Measurements from ENCODE around the gene INPP5F. TPM values are rescaled to one million over a fixed set of nuclear protein-coding genes. Genes with fewer than 3 reads are reported as not detected.

Gene INPP5F
- total and polyA plus RNA-seq, 12 donors, result 4.0 to 13.3 (median 6.4) TPM

GRCh38 chr10:119811122-119811521 lies 85.3 kb downstream of the INPP5F start:
- ATAC-seq (no peak), DNase-seq (no peak)
- no peak for TF ChIP-seq CTCF (IDR thresholded peaks at IDR 0.05)
- intact Hi-C loops (cut with DNase I), result loop anchor here in 1 of 10 donors (10.0 kb wide), 1 partner anchor 66 kb away; no protein-coding TSS in a partner anchor
- H3K4me1 ChIP-seq, result peaks cover 0 to 12% (median 0%) of the 10 kb centered on the region in 9 donors
- 73% methylated on average over 4 of the region's 4 CpGs for WGBS, 2 donors
- H3K27ac ChIP-seq, result no peak overlapping the region
- H3K9me3 ChIP-seq, result no peaks in the 10 kb centered on the region
- H3K4me3 ChIP-seq, result no peak overlapping the region
- H3K36me3 ChIP-seq, result peaks cover 0 to 45% (median 10%) of the 10 kb centered on the region in 9 donors
- H3K27me3 ChIP-seq, result no peaks in the 10 kb centered on the region

- no peaks in the 10 kb centered on the region for H3K9me3 ChIP-seq
- H3K36me3 ChIP-seq, result peaks cover 0 to 32% (median 10%) of the 10 kb centered on the region in 9 donors
- no peaks in the 10 kb centered on the region for H3K27me3 ChIP-seq
- DNase-seq (no peak), ATAC-seq (no peak)
- H3K4me1 ChIP-seq, result peaks cover 0 to 12% (median 0%) of the 10 kb centered on the region in 9 donors
- intact Hi-C loops (cut with DNase I), result loop anchor here in 1 of 10 donors (10.0 kb wide), 1 partner anchor 68 kb away; no protein-coding TSS in a partner anchor
- no peak overlapping the region for H3K27ac ChIP-seq
- TF ChIP-seq CTCF (IDR thresholded peaks at IDR 0.05), result no peak
- H3K4me3 ChIP-seq, result no peak overlapping the region
Measured at GRCh38 chr10:119812684-119813083, 86.8 kb downstream of the INPP5F start.

- intact Hi-C loops (cut with DNase I), result loop anchor here in 1 of 10 donors (10.0 kb wide), 1 partner anchor 71 kb away; no protein-coding TSS in a partner anchor
- Histone ChIP-seq H3K27me3 (no peaks in the 10 kb centered on the region), H3K4me1 (peaks cover 0 to 18% (median 0%) of the 10 kb centered on the region in 9 donors), H3K4me3 (no peak overlapping the region), H3K9me3 (peaks cover 0 to 3% (median 0%) of the 10 kb centered on the region in 11 donors), H3K27ac (no peak overlapping the region), H3K36me3 (peaks cover 0 to 29% (median 10%) of the 10 kb centered on the region in 9 donors)
- ATAC-seq, result no peak
- no peak for TF ChIP-seq CTCF (IDR thresholded peaks at IDR 0.05)
- DNase-seq, result no peak
- whole genome bisulfite sequencing, 2 donors, result 93 to 94% methylated on average over 7 of the region's 7 CpGs
Measured at GRCh38 chr10:119815671-119816070, 89.8 kb downstream of the INPP5F start.

GRCh38 chr10:119817991-119818888 lies 92.4 kb downstream of the INPP5F start:
- no peak for TF ChIP-seq CTCF (IDR thresholded peaks at IDR 0.05)
- no peaks in the 10 kb centered on the region for H3K27me3 ChIP-seq

More at GRCh38 chr10:119817991-119818888, 92.4 kb downstream of the INPP5F start:
- WGBS, 2 donors, result 63% methylated on average over 83 to 84 of the region's 84 CpGs
- peak; percentile 48 to 82 (median 74) for ATAC-seq
- DNase-seq, result peak; percentile 35 to 68
- Histone ChIP-seq H3K9me3 (peaks cover 0 to 3% (median 0%) of the 10 kb centered on the region in 11 donors), H3K27ac (no peak overlapping the region), H3K36me3 (peaks cover 0 to 38% (median 10%) of the 10 kb centered on the region in 9 donors), H3K4me1 (peaks cover 0 to 9% (median 0%) of the 10 kb centered on the region in 9 donors), H3K4me3 (peak overlapping the region in 7 of 10 donors; percentile 8 to 37 (median 33))
- intact Hi-C loops (cut with DNase I), result loop anchor here in 1 of 10 donors (10.0 kb wide), 1 partner anchor 73 kb away; no protein-coding TSS in a partner anchor
